Measurements from ENCODE around the gene SLC19A3.

- TF ChIP-seq EZH2 (IDR thresholded peaks at IDR 0.05; ENCODE audit: insufficient read depth, poor library complexity, severe bottlenecking) (no peak), EZH2phosphoT487 (IDR thresholded peaks at IDR 0.05; ENCODE audit: insufficient read depth, low read depth) (no peak)
Observed at GRCh38 chr2:227717687-227718567, at the start of gene SLC19A3.
